AG04449 (cell line): ENCODE results near the gene NELL1.

Experiments
- CTCF ChIA-PET: fragments of 350-600 bp; formaldehyde crosslinking; extraction: SDS; loops from one replicate; lab custom pipeline; 2021; ENCODE audit warnings: antibody characterized with exemption; lab: Yijun Ruan, JAX
- POLR2A ChIA-PET: fragments of 400-600, 350-600 bp; formaldehyde crosslinking; extraction: SDS; loops from one replicate; lab custom pipeline; 2020; ENCODE audit warnings: antibody characterized with exemption, inconsistent platforms; lab: Yijun Ruan, JAX
- DNase-seq: peaks from one replicate; pipeline ENCODE4 v3.0.0-alpha.2; 2010; ENCODE audit warnings: low read depth, low spot score
- H3K4me3 ChIP-seq: 2 replicates; pipeline ENCODE4 v1.5.1; 2011; ENCODE audit warnings: low read depth, mild to moderate bottlenecking, control low read depth, low read length
- TF ChIP-seq, protein P1 (sequence below): IDR thresholded peaks from one replicate; pipeline ENCODE4 v1.5.1; 2011; ENCODE audit warnings: mild to moderate bottlenecking, moderate library complexity, low read length, control low read depth, inconsistent platforms; ENCODE audit not compliant: insufficient read depth; ENCODE audit errors: missing control alignments

Gene NELL1

DNA sequence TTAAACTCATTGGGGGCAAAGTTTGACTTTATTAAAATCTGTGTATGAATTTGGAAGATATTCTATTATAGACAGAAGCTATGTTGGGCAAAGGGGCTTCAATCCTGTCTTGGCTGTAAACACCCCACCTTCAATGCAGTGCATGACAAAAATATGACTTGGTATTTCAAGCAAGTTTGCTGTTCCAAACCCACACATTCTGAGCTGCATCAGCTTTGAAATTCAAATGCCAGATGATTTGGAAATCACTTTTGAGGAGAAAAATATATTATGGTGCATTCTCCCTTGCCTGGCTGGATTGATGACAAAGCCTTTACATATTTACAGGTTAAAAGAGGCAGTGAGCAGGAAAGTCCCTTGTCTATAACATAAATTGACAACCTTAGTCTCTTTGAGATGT, 760.0 kb downstream of the NELL1 start:
- TF ChIP-seq, protein P1, sequence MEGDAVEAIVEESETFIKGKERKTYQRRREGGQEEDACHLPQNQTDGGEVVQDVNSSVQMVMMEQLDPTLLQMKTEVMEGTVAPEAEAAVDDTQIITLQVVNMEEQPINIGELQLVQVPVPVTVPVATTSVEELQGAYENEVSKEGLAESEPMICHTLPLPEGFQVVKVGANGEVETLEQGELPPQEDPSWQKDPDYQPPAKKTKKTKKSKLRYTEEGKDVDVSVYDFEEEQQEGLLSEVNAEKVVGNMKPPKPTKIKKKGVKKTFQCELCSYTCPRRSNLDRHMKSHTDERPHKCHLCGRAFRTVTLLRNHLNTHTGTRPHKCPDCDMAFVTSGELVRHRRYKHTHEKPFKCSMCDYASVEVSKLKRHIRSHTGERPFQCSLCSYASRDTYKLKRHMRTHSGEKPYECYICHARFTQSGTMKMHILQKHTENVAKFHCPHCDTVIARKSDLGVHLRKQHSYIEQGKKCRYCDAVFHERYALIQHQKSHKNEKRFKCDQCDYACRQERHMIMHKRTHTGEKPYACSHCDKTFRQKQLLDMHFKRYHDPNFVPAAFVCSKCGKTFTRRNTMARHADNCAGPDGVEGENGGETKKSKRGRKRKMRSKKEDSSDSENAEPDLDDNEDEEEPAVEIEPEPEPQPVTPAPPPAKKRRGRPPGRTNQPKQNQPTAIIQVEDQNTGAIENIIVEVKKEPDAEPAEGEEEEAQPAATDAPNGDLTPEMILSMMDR, result no peak
- ChIA-PET CTCF (no interaction called here), POLR2A (no interaction called here)
- no peak overlapping the region for H3K4me3 ChIP-seq
- DNase-seq, result no peak

- no peak for DNase-seq
- ChIA-PET CTCF (no interaction called here), POLR2A (no interaction called here)
- TF ChIP-seq, protein P1, result no peak
- H3K4me3 ChIP-seq, result no peak overlapping the region
These were observed 761.2 kb downstream of the NELL1 start for GRCh38 chr11:21430537-21430936.

DNA sequence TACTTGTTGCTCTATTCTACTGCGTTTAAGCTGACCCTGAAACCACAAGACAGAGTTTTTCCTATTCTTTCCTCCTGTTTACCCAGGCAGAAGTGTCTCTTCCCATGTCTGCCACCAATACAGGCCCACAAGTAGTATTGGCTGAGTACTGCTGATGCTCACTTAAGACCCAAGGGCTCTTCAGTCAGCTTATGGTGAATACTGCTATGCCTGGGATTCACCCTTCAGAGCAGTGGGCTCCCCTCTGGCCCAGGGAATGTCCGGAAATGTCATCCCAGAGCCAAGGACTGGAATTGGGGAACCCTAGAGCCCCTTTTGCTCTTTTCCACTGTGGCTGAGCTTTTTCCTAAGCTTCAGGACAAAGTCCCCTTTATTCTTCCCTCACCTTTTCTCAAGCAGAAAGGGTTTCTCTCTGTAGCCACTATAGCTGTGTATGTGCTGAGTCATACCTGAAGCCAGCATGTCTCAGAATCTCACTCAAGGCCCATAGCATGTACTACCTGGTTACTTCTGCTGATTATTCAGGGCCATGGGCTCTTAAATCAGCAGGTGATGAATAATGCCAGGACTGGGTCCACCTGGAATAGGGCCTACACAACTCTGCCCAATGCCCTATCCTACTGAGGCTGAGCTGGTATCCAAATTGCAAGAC, 777.7 kb downstream of the NELL1 start:
- TF ChIP-seq, protein P1, result no peak
- no peak overlapping the region for H3K4me3 ChIP-seq
- CTCF ChIA-PET, result no interaction called here
- POLR2A ChIA-PET, result no interaction called here
- no peak for DNase-seq

DNA sequence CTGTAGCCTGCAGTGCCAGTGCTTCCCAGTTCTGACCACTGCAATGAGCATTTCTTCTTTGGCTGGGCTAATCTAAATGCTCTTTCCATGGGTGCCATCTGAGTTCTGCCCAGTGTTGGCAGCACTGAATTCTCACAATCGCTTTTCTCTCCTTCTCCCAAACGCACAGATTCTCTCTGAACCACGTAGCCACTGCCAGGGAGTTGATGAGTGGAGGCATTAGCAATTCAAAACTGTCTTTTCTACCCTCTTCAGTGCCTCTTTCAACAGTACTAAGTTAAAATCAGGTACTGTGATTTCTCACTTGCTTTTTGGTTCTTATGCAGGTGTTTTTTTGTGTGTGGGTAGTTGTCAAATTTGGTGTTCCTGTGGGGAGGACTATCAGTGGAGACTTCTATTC, 778.5 kb downstream of the NELL1 start:
- ChIA-PET POLR2A (no interaction called here), CTCF (no interaction called here)
- TF ChIP-seq, protein P1, result no peak
- DNase-seq, result no peak
- H3K4me3 ChIP-seq, result no peak overlapping the region

GRCh38 chr11:21456186-21456585, 786.8 kb downstream of the NELL1 start:
- no peak overlapping the region for H3K4me3 ChIP-seq
- ChIA-PET POLR2A (no interaction called here), CTCF (no interaction called here)
- TF ChIP-seq, protein P1, result no peak
- DNase-seq, result no peak

DNA sequence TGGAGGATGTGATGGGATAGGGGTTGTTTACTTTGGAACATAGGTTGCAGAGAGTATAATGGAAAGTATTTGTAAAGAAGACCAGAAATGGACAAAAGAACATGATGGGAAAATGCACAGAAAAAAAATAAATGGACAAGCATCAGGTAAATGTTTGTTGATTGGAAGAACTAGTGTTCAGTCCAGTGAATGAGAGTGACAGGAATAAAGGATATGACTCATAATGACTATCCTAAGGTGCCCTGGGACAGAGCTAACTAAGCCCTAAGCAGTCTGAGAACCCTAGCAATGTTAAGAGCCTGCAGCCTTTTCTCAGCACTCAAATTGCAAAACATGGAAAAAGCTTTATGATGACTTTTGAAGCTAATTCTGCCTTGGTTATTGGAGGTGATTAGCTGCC, 790.7 kb downstream of the NELL1 start:
- DNase-seq, result no peak
- TF ChIP-seq, protein P1, result no peak
- H3K4me3 ChIP-seq, result no peak overlapping the region
- POLR2A ChIA-PET, result no interaction called here
- CTCF ChIA-PET, result no interaction called here
